DMS114 treated with DMSO at 0.1 percent for 48 hours (cell line): ENCODE measurements around the gene LTA.
"Not testable (repeated sequence)": the region's sequence is repeated elsewhere in the genome, so short reads cannot be mapped to it uniquely, and the experiment has no call there.

Source experiments
- DNase-seq: peaks from one replicate; lab custom pipeline; 2025; ENCODE audit not compliant: unreplicated experiment; lab: John Stamatoyannopoulos, UW

The LTA gene

GRCh38 chr6:31586599-31587281 is 14.7 kb downstream of the LTA start:
- DNase-seq = no peak

GRCh38 chr6:31587791-31588777 is 16.0 kb downstream of the LTA start:
- no peak for DNase-seq

- DNase-seq = no peak
Observed at GRCh38 chr6:31588871-31589650, 17.0 kb downstream of the LTA start.

- DNase-seq = not testable (repeated sequence)
Observed at GRCh38 chr6:31590691-31591090, 18.6 kb downstream of the LTA start.

- no peak for DNase-seq
Observed at GRCh38 chr6:31592396-31592771, 20.3 kb downstream of the LTA start.

- peak; percentile 63 for DNase-seq
Observed at GRCh38 chr6:31597006-31597405, 24.9 kb downstream of the LTA start.

- no peak for DNase-seq
Observed at GRCh38 chr6:31607317-31607716, 35.2 kb downstream of the LTA start.

- no peak for DNase-seq
Observed at GRCh38 chr6:31609519-31610406, 37.7 kb downstream of the LTA start.

- DNase-seq = no peak
Observed at GRCh38 chr6:31610968-31611367, 38.9 kb downstream of the LTA start.

GRCh38 chr6:31614075-31614619 is 42.1 kb downstream of the LTA start:
- DNase-seq = no peak

- no peak for DNase-seq
Observed at GRCh38 chr6:31614684-31615578, 42.8 kb downstream of the LTA start, which contains the start of gene AIF1. TSS of gene AIF1 (plus strand) at chr6:31615234. CDS start at chr6:31615330, 96 bp downstream.

- no peak for DNase-seq
Observed at GRCh38 chr6:31615748-31616147, 43.7 kb downstream of the LTA start.

- no peak for DNase-seq
Observed at GRCh38 chr6:31617010-31617409, 44.9 kb downstream of the LTA start.

GRCh38 chr6:31619805-31620585 is 47.9 kb downstream of the LTA start:
- DNase-seq = peak; percentile 99

GRCh38 chr6:31620586-31621319 is 48.7 kb downstream of the LTA start, which contains the start of gene PRRC2A:
TSS of gene PRRC2A (plus strand) at chr6:31620715. CDS start at chr6:31622790, 2,075 bp downstream.
- DNase-seq = peak; percentile 82

GRCh38 chr6:31621320-31621939 is 49.3 kb downstream of the LTA start:
- no peak for DNase-seq

GRCh38 chr6:31621991-31622390 is 49.9 kb downstream of the LTA start:
- DNase-seq = no peak
